GM21367 (cell line): Measurements from ENCODE around the gene LARGE1.
"Not testable (repeated sequence)": the region's sequence is repeated elsewhere in the genome, so short reads cannot be mapped to it uniquely, and the experiment has no call there.

Source experiments
- ATAC-seq: cut with Tn5 transposase; IDR thresholded peaks from one replicate; pipeline ENCODE4 v1.9.1; 2021; ENCODE audit not compliant: unreplicated experiment

Gene LARGE1

DNA sequence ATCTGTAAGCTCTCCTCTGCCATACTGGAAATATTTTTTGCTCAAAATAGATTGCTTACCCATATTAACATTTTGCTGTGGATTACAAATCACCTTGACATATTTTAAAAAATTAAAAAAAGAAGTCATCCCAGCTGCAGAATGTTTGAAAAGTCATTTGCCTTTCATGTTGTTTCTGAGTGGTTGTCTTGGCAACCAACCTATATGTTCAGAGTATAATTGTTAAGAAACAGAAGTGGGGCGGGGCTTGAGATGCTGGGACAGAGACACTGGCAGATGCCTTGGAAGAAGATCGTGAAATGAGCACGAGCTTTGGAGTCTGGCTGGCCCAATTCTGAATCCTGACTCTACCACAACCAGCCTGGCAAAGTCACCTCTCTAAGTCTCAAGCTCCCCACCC, 348.2 kb downstream of the LARGE1 start:
- no peak for ATAC-seq

DNA sequence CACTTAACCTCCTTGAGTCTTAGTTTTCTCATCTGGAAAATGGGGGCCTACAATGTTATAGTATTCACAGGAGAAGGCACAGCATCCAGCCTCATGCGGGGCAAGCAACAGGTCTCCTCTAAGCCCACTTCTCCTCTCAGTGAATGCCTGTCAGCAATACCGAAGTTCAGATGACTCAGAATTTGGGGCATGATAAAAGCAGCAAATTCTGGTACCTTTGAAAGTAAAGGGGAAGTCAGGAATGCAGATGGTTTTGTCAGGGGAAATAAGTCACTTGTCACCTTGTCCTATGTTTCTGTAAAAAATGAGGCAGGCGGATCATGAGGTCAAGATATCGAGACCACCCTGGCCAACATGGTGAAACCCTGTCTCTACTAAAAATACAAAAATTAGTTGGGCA, 350.2 kb downstream of the LARGE1 start:
- ATAC-seq, result no peak

DNA sequence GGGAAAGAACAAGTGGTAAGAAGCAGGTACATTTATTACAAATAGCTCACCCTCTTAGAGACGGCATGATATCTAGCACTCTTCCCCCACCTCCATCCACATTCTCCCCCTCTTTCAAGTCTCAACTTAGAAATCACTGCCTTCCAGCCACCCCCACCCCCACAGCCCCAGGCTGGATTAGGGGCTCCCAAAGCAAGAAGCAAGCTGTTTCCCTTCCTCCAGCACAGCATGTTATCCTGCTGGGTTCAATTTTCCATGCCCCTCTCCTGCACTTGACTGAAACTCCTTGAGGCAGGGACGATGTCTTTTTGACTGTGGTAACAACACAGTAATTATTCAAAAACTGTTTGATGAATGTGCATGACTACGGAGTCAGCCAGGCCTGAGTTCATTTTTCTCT, 350.7 kb downstream of the LARGE1 start:
- no peak for ATAC-seq

DNA sequence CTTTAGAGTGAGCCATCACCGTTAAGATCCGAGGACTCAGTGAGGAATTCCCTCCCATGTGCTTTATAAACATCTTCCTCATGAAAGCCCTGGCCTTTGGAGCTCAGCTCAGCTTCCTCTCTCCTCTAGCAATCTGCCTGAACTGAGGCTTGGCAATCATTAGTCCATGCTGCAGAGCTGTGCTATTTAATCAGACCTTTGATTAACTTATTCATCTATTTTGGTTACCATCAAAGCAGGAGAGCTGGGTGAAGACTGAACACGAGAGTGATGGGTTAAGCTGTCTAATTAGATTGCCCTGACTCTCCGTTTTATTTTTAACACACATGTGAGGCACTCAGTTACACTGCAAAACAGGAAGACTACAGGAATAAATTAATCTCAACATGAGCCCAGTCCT, 351.3 kb downstream of the LARGE1 start:
- ATAC-seq, result no peak

DNA sequence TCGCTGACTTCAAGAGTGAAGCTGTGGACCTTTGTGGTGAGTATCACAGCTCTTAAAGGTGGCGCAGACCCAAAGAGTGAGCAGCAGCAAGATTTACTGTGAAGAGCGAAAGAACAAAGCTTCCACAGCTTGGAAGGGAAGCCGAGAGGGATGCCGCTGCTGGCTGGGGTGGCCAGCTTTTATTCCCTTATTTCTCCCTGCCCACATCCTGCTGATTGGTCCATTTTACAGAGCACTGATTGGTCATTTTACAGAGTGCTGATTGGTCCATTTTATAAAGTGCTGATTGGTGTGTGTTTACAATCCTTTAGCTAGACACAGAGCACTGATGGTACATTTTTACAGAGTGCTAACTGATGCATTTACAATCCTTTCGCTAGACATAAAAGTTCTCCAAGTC, 353.8 kb downstream of the LARGE1 start:
- ATAC-seq, result not testable (repeated sequence)

DNA sequence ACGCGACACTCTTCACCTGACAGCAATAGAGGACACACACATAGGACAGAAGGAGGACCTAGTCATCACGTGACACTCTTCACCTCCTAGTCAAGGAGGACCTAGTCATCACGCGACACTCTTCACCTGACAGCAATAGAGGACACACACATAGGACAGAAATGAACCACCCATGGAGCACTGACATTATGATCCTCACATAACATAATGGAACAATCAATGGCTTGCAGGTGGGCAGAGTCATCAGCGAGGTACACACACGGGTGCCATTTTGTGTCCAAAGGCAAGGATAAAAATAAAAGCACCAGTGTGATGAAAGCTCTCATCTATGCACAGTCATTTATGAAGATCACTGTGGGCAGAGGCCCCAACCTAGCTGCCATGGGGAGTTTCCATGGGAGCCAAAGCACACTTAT, 354.7 kb downstream of the LARGE1 start:
- ATAC-seq, result no peak

DNA sequence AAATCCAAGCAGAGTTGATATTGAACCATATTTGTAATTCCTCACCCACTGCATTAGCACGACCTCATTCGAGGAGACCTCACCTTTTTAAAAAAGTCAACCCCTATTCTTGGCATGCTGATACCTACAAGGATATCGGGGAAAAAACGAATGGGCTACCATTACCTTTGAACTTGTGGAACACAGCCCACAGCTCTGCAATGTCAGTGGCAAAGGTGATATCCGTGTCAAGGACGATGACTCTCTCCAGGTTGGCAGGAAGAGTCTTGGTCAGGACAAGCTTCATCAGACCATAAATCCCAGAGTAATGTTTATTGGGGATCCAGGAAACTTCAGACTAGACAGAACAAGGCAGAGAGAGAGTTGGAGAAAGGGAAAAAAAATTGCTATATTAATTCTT, 355.6 kb downstream of the LARGE1 start:
- no peak for ATAC-seq

DNA sequence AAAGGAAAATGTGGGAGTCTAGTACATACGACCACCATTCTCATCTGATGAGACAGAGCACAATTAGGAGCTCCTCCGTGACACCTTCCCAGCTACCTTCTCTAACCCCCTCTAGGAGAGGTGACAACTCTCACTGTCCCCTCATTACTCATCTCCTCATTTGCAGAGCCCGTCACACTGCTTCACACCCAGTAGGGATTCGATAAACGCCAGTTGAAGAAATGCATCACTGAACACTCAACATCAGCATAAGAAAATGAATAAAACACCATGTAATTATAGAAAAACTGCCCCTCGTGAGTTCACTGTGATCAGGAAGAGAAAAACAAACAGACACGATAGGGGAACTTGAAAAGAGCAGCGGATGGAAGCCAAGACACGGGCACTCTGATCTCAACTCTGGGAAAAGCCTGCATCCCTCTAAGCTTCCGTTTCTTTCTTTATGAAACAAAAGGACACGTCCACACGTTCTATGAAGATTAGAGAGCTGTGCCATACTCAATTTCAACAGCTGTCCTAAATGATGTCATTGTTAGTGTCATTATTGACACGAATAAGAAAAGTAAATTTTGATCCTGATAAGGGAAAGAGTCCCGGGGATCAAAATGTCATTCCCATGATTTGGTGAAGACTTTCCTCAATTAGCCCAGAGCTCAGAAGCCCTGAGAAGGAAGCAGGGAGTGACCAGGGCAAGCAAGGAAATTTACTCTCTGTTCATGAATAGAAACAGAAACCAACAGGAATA, 356.9 kb downstream of the LARGE1 start:
- ATAC-seq, result no peak

DNA sequence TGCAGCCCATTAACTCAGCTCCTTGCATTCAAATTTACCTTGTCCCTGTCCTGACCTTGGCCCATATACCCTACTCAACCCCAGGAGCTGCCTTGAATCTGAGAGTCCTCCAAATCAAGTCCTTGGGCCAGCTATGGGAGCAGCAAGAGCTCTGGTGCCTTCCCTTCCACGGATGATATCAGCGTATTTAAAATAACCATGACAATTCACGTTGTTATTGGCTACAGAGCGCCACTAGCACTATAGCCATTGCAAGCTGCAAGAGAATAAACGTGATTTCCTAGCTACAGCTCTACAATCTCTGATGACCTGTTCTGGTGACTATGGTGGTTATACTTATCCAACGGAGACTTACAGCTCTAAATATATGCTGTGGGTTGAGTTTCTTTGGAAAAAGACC, 357.8 kb downstream of the LARGE1 start:
- ATAC-seq, result no peak

DNA sequence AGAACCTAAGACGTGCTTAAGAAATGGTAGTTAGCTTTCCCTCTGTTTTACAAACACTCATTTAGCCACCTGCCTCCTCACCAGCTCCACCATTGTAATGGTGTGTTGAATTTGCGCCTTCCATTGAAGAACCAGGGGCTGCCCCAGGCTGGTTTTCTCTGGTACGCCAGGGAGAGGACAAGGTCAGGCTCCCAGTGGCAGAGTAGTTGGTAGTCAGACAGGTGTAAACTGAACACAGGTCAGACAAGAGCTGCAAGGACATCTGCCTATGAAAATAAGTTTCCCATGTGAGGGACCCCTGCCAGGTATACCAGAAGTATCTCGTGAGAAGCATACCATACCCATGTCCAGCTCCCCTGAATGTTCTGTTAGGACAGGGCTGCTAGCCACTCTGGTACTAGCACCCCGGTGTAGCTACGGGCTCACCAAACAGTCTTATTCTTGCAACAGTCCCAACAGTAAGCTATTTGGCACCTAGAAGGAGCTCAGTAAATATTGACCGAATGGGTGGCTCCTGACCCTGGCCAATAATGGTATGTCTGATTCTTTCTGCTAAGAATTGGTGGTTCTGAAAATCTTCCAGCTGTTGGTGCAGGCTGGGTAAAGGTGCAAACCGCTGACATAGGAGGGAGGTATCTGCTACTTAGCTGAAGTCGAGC, 359.0 kb downstream of the LARGE1 start:
- no peak for ATAC-seq

DNA sequence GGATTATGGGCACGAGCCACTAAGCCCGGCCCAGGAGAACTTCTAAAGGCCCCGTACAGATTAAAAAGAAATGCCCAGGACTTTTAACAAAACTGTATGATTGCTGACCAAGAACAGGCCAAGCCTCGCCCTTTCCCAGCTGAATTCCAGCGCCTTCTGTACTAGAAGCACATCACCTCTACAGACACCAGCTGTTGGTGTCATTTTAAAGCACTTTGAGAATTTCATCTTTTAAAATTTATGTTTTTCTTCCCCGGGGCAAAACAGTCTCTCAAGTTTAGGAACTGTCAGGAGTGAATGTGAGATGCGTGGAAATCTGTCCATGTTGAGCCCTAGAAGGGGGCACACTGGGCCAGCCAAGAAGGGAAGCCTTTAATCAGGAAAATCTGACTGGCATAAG, 362.4 kb downstream of the LARGE1 start:
- no peak for ATAC-seq

DNA sequence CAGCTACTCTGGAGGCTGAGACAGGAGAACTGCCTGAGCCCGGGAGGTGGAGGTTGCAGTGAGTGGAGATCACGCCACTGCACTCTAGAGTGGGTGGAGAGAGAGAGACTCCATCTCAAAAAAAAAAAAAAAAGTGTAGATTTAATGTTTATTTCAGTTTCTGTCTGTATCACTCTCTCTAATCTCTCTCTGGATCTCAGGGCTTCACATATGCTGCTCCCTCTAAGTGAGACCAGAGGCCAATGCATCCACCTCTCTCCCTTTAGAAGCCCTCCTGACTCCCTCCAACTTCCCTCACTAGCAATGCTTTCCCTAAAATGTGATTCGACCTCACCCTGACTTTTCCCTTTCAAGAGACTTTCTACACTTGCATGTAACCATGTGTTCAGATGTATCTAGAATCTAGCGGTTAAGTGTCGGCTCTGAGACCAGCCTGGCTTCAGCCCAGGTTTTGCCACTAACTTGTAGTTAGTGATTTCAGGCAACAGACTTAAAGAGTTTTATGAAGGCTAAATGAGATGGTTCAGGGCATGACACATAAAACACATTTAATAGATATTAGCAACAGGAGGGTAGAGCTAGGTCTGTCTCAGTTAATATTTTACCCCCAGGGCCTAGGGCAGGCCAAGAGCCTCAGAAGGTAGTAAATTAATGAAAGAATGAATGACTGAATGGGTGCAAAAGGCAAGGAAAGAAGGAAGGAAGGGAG, 364.3 kb downstream of the LARGE1 start:
- no peak for ATAC-seq

DNA sequence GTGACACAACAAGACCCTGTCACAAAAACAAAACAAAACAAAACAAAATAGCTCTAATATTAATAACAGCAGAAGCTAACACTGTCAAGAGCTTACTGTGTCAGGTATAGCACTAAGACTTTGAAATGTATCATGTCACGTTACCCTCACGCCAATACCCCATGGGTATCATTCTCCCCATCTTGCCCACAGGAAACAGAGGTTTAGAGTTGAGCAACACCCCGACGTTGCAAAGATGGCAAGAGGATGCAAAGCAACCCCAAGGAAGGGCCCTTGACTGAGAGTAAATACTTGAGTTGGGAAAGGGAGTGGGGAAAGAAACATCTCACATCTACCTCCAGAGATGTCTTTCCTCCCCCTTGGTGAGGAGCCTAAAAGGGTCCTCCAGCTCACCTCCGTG, 366.8 kb downstream of the LARGE1 start:
- ATAC-seq, result no peak

DNA sequence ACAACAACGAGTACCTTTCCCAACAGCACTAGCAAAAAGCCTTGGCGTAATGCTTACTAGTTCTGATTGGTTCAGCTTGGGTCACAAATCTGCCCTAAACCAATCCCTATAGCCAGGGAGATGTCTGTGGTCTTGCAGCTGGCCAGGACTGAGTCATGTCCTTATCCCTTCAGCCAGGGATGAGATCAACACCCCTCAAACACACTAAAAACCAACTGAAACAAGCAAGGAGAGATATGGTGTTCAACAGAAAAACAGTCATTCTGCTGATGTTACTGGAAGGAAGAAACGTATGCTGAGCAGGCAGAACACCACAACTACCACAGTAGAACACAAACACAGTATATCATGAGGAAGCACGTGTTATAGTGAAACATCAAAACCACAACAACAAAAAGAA, 375.6 kb downstream of the LARGE1 start:
- no peak for ATAC-seq

DNA sequence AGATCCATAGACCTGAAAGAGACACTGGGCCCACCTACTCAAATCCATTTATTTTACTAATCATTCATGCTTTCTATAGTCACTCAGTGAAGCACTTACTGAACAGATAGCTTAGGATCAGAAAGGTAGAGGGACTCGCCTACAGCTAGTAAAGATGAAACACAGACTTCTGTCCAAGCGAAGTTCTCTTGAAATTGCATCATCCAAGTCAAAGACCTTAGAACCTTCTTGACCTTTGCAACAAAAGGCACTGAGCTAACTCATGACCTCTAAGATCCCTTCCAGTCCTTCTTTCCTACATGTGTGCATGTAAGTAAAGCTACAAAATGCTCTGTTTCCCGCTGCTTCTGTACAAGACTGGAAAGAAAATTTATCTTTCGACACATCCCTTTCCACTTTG, 377.6 kb downstream of the LARGE1 start:
- no peak for ATAC-seq

DNA sequence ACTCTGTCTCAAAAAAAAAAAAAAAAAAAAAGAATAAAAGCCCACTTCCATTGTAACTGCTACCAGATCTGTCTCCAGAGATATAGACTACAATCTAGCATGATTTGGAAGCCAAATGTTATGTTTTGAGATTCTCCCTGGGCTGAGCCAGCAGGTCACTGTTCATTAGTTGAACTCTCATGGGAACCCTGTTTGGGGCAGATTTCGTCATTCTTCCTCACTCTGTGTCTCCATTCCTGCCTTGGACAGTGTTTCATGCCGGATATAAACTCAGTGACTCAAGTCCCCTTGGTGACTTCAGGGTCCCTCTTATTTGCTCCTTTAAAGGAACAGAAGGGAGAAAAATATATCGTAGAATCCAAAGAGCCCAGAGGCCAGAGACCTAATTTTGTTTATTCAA, 378.1 kb downstream of the LARGE1 start:
- no peak for ATAC-seq

DNA sequence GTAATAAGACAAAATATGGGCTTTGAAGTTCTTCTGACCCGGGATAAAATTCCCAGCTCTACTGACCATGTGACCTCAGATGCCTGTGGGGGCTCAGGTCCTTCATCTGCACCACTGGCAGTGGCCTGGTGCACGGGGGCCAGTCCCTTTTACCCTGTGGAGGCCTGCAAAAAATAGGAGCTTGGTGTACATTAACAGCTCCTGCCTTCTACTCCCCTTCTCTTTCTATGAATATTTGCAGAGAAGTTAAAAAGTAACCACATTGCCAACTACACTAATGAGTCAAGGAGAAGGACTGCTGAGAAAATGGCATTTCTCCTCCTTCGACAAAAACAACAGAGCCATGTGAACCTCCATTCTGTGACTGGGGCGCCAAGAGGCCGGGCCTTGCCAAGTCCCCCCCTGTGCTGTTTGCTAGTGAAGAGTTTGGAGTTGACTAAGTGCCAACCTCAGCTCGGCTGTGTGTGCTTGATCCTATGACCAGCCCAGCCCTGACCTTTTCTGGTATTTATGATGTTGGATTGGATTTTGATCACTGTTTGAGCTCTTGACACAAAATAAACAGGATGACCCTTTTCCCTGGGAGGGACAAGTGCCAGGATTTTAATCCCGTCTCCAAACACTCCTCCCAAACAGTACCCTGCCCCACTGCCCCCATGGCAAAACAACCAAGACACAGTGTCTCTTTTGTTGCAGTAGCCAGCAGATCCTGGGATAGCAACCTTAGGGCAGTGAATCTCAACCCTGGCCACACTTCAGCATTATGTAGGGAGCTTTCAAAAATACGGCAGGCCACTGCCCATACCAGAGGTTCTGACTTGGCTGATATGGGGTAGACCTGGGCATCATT, 380.1 kb downstream of the LARGE1 start:
- no peak for ATAC-seq

DNA sequence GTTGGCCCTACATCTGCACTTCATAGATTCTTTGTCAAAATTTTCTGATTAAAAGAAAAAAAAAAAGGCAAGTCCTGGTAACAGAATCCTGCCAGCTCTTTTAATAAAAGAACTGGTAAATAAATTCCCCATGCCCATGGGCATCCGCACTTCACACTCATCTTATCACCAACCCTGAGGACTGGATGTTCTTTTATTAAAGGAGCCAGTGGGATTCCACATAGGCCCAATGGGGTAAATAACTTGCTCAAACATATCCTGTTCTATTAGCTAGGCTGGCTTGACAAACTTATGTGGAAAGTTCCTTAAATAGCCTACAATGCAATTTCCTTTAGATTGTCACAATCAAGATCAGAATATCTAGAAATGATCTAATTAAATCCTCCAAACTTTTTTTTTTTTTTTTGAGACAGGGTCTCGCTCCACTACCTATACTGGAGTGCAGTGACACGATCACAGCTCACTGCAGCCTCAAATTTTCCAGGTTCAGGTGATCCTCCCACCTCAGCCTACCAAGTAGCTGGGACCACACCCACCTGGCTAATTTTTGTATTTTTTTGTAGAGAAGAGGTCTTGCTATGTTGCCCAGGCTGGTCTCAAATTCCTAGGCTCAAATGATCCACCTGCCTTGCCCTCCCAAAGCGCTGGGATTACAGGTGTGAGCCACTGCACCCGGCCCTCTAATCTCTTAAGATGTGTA, 380.9 kb downstream of the LARGE1 start:
- ATAC-seq, result no peak

DNA sequence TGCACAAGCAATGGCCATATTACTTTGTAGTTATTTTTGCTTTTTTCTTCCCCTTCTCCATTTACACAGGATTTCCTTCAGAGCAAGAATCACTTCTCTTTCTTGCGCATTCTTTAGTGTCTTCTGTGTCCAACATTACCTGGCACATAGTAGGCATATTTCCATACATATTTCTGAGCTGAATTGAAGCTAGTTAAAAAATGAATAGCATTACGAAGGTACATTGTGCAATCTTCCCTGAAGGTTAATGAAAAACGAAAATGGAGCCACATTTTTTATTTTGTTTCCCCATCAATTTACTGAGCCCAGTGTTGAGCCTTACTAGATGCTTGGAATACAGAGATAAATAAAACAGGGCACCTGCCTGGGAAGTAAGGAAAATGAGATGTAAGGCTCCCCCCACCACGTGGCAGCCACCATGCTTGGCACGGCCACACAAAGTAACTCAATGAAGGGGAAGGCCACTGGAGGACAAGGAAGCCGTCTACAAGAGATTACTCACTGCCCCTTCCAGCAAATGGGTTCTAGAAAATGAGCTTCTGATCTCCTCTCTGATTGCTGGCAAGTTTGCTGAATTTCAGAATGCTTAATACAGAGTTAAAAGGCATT, 381.9 kb downstream of the LARGE1 start:
- no peak for ATAC-seq

DNA sequence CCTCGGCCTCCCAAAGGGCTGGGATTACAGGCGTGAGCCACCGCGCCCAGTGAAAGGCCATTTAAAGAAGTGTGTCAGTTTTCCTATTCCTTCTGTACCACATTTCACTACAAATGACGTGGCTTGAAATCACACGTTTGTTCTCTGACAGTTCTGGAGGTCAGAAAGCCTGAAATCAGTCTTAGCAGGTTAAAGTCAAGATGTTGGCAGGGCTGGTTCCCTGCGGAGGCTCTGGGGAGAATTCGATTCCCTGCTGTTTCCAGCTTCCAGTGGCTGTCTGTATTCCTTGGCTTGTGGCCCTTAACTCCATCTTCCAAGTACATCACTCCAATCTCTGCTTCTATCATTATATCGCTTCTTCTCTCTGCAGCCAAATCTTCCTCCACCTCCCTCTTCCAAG, 383.2 kb downstream of the LARGE1 start:
- ATAC-seq, result no peak
